Transverse colon (tissue), 4 donors: ENCODE data around the gene JAZF1. TPM values are rescaled to one million over a fixed set of nuclear protein-coding genes. Genes with fewer than 3 reads are reported as not detected.

ENCODE experiments used
- DNase-seq: peaks from one replicate; pipeline ENCODE4 v3.0.0-alpha.2; 2019
- H3K27ac ChIP-seq, 4 donors: fragments of 200-600 bp; sonication (generic); 2 replicates each; pipeline ENCODE4 v1.5.1; 2016 to 2018; ENCODE audit warnings: inconsistent platforms in 4 of 4
- H3K27me3 ChIP-seq: fragments of 200-600 bp; sonication (generic); 2 replicates; pipeline ENCODE4 v1.5.1; 2017; ENCODE audit warnings: inconsistent platforms
- H3K36me3 ChIP-seq, 4 donors: fragments of 200-600 bp; sonication (generic); 2 replicates each; pipeline ENCODE4 v1.5.1; 2017 to 2019; ENCODE audit warnings: inconsistent platforms in 4 of 4
- H3K4me1 ChIP-seq, 4 donors: fragments of 200-600 bp; sonication (generic); 2 replicates each; pipeline ENCODE4 v1.5.1; 2017 to 2020; ENCODE audit warnings: inconsistent platforms in 4 of 4
- H3K4me3 ChIP-seq, 4 donors: fragments of 200-600 bp; sonication (generic); 1 replicate in 1 of 4; 2 replicates in 3 of 4; pipeline versions ENCODE4 v1.5.1 to v1.6.1; 2017 to 2019; ENCODE audit warnings: inconsistent platforms in 4 of 4
- H3K9me3 ChIP-seq, 2 donors: fragments of 200-600 bp; sonication (generic); 2 replicates each; pipeline ENCODE4 v1.5.1; 2017 to 2019; ENCODE audit warnings: inconsistent platforms in 2 of 2
- CTCF ChIP-seq, 5 experiments: fragments of 200-600 bp in 3 of 5; fragments of 450-650 bp in 2 of 5; sonication (generic) in 3 of 5; IDR thresholded peaks; 1 replicate in 2 of 5; 2 replicates in 3 of 5; pipeline ENCODE4 v1.5.1; 2016 to 2017; ENCODE audit warnings: antibody characterized with exemption in 5 of 5, inconsistent platforms in 3 of 5, mild to moderate bottlenecking in 2 of 5, moderate library complexity in 1 of 5
- EP300 ChIP-seq: sonication (generic); formaldehyde crosslinking; IDR thresholded peaks from one replicate; pipeline ENCODE4 v1.6.1; 2017; ENCODE audit warnings: antibody characterized with exemption, low read depth
- POLR2A ChIP-seq: fragments of 450-650 bp; IDR thresholded peaks from one replicate; pipeline ENCODE4 v1.6.1; 2016; ENCODE audit warnings: antibody characterized with exemption, mild to moderate bottlenecking, moderate library complexity
- POLR2AphosphoS5 ChIP-seq, 3 donors: sonication (generic); formaldehyde crosslinking; IDR thresholded peaks; one replicate each; pipeline ENCODE4 v1.6.1; 2016; ENCODE audit warnings: antibody characterized with exemption in 3 of 3
- WGBS, 2 donors: methylation state at CpG; one replicate each; pipeline ENCODE4 v1.1.5; 2018; ENCODE audit warnings: low coverage in 1 of 2; 5-methylcytosine and 5-hydroxymethylcytosine counted together
- in situ Hi-C, 4 donors: fragments of 200-750 bp; cut with MboI; loops; one replicate each; pipeline versions ENCODE4 v1.15.0 to v1.15.1; 2017; ENCODE audit warnings: low sequenced_read_pairs in 3 of 4, low pct_ligation_motif_present in 1 of 4, low pct_unique_long_range_greater_than_20kb in 1 of 4
- intact Hi-C: fragments of 100-400 bp; cut with DNase I; formaldehyde crosslinking; loops from one replicate; pipeline ENCODE4 v1.15.1; 2023; ENCODE audit warnings: low total_unique reads
- total RNA-seq, 4 donors: library from RNA; depleted of rRNA; stranded (reverse); fragments of >200 nt; gene quantifications; one replicate each; pipeline ENCODE4 v1.1.0, GENCODE V29; 2016

JAZF1 gene
- total RNA-seq, 4 donors from 2014 or later: 11.0 to 12.2 (median 11.5) TPM

- Histone ChIP-seq H3K27me3 (no peaks in the 10 kb centered on the region), H3K27ac (peak overlapping the region in 2 of 4 donors; percentile 16 to 51), H3K4me3 (no peak overlapping the region), H3K4me1 (peaks cover 0 to 54% (median 18%) of the 10 kb centered on the region in 4 donors), H3K9me3 (no peaks in the 10 kb centered on the region), H3K36me3 (no peaks in the 10 kb centered on the region)
- DNase-seq: no peak
- TF ChIP-seq EP300 (no peak), CTCF (IDR thresholded peaks at IDR 0.05) (no peak), POLR2A (no peak)
- intact Hi-C loops (no loop called here), in situ Hi-C loops (no loop called here)
- 65 to 77% methylated on average over 4 to 10 of the region's 10 CpGs for WGBS, 2 donors
These were observed 283.2 kb downstream of the JAZF1 start for GRCh38 chr7:27897441-27897847.

GRCh38 chr7:27897001-27897400, 283.6 kb downstream of the JAZF1 start:
- no peak for TF ChIP-seq CTCF (IDR thresholded peaks at IDR 0.05)
- TF ChIP-seq POLR2A: no peak
- TF ChIP-seq EP300: no peak
- no peak for TF ChIP-seq POLR2AphosphoS5 (IDR thresholded peaks at IDR 0.05)
- Histone ChIP-seq H3K36me3 (no peaks in the 10 kb centered on the region), H3K27me3 (no peaks in the 10 kb centered on the region), H3K9me3 (no peaks in the 10 kb centered on the region), H3K4me1 (peaks cover 0 to 54% (median 18%) of the 10 kb centered on the region in 4 donors), H3K4me3 (no peak overlapping the region), H3K27ac (peak overlapping the region in 2 of 4 donors; percentile 16 to 51)
- DNase-seq: no peak
- in situ Hi-C loops: no loop called here
- WGBS, 2 donors: 23 to 61% methylated on average over 3 to 6 of the region's 6 CpGs
- intact Hi-C loops: no loop called here

- Histone ChIP-seq H3K27me3 (no peaks in the 10 kb centered on the region), H3K4me1 (peaks cover 0 to 40% (median 16%) of the 10 kb centered on the region in 4 donors), H3K4me3 (no peak overlapping the region), H3K36me3 (no peaks in the 10 kb centered on the region), H3K9me3 (no peaks in the 10 kb centered on the region), H3K27ac (no peak overlapping the region)
- intact Hi-C loops: no loop called here
- in situ Hi-C loops: no loop called here
- no peak for DNase-seq
- no peak for TF ChIP-seq EP300
- no peak for TF ChIP-seq POLR2A
- no peak for TF ChIP-seq POLR2AphosphoS5 (IDR thresholded peaks at IDR 0.05)
- TF ChIP-seq CTCF (IDR thresholded peaks at IDR 0.05): no peak
These were observed 285.0 kb downstream of the JAZF1 start for GRCh38 chr7:27895551-27895950.

GRCh38 chr7:27890205-27890849, 290.3 kb downstream of the JAZF1 start:
- no peak for TF ChIP-seq POLR2AphosphoS5 (IDR thresholded peaks at IDR 0.05)
- intact Hi-C loops: no loop called here
- H3K4me3 ChIP-seq: no peak overlapping the region
- no peaks in the 10 kb centered on the region for H3K27me3 ChIP-seq
- no peak overlapping the region for H3K27ac ChIP-seq
- H3K4me1 ChIP-seq: peaks cover 0 to 2% (median 0%) of the 10 kb centered on the region in 4 donors
- in situ Hi-C loops: no loop called here
- no peaks in the 10 kb centered on the region for H3K9me3 ChIP-seq
- 50 to 60% methylated on average over 1 of the region's 1 CpG for WGBS, 2 donors
- no peaks in the 10 kb centered on the region for H3K36me3 ChIP-seq
- no peak for DNase-seq

GRCh38 chr7:27889800-27890199, 290.8 kb downstream of the JAZF1 start:
- Histone ChIP-seq H3K27me3 (no peaks in the 10 kb centered on the region), H3K4me3 (no peak overlapping the region), H3K27ac (no peak overlapping the region), H3K4me1 (no peaks in the 10 kb centered on the region), H3K9me3 (no peaks in the 10 kb centered on the region), H3K36me3 (no peaks in the 10 kb centered on the region)
- in situ Hi-C loops: no loop called here
- intact Hi-C loops: no loop called here
- 86 to 89% methylated on average over 3 of the region's 3 CpGs for WGBS, 2 donors
- no peak for DNase-seq
- TF ChIP-seq POLR2AphosphoS5 (IDR thresholded peaks at IDR 0.05) (no peak), POLR2A (no peak), CTCF (IDR thresholded peaks at IDR 0.05) (no peak), EP300 (no peak)
